ENCODE data around the gene NHEJ1.

- no peak for TF ChIP-seq CTCF (IDR thresholded peaks at IDR 0.05)
- TF ChIP-seq POLR2A (IDR thresholded peaks at IDR 0.05) = no peak
- TF ChIP-seq POLR2AphosphoS5 (IDR thresholded peaks at IDR 0.05) = no peak
- TF ChIP-seq EP300 (IDR thresholded peaks at IDR 0.05; ENCODE audit: low read depth) = no peak
These were observed 66.4 kb downstream of the NHEJ1 start for GRCh38 chr2:219094171-219094570.

Measured in transverse colon (tissue), 4 donors.